Hematopoietic multipotent progenitor cell treated with erythropoietin and hydrocortisone succinate and interleukin-3 and kit ligand, for 8 days (in vitro differentiated cells): ENCODE data around the gene GTF2A1L.
"Not testable (repeated sequence)": the region's sequence is repeated elsewhere in the genome, so short reads cannot be mapped to it uniquely, and the experiment has no call there.

Experiments used
- DNase-seq: peaks from one replicate; pipeline ENCODE4 v3.0.0-alpha.2; 2015

GTF2A1L gene

DNA sequence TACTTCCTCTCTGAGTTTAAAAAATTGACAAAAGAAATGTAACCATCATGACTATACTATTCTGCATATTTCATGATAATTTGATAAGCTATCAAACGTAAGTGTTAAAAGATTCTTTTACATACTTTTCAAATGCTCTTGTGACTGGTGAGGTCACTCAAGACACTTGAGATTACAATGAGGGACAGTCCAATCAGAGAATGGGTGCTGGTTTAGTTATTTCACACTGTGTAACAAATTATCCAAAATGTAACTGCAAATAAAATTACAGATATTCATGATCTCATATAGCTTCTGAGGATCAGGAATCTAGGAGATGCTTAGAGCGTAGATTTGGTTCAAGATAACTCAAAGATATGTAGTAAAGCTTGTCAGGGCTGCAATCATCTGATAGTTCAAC lies 4.4 kb upstream of the GTF2A1L start:
- DNase-seq = no peak

GRCh38 chr2:48614581-48614980 lies 3.1 kb upstream of the GTF2A1L start:
- DNase-seq = not testable (repeated sequence)

DNA sequence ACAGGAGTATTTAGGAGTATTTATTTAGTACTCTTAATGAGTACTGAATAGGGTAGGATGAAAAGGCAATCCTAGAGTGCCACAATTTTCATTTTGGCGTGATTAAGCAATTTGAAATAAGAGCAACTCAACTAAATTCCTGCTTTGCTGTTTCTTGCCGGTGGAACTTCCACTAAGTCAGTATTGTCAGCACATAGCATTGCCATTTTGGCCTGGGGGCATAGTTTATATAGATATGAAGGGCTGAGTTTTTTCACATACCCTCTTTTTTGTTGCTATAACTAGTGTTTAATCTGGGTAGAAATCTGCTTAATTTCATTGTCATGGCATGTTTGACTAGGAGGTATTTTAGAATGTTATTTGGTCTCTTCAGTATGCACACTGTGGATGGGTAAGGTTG lies 1.9 kb downstream of the GTF2A1L start:
- DNase-seq = no peak

DNA sequence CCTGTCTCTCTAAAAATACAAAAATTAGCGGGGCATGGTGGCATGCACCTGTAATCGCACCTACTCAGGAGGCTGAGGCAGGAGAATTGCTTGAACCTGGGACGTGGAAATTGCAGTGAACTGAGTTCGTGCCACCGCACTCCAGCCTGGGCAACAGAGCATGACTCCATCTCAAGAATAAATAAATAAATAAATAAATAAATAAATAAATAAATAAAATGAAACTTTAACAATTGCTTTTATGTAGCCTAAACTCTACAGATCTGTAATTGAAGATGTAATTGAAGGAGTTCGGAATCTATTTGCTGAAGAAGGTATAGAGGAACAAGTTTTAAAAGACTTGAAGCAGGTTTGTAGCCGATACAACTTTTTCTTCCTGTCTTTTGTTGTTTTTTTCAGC lies 2.9 kb downstream of the GTF2A1L start:
- no peak for DNase-seq

- not testable (repeated sequence) for DNase-seq
These were observed 5.0 kb downstream of the GTF2A1L start for GRCh38 chr2:48622691-48623090.

DNA sequence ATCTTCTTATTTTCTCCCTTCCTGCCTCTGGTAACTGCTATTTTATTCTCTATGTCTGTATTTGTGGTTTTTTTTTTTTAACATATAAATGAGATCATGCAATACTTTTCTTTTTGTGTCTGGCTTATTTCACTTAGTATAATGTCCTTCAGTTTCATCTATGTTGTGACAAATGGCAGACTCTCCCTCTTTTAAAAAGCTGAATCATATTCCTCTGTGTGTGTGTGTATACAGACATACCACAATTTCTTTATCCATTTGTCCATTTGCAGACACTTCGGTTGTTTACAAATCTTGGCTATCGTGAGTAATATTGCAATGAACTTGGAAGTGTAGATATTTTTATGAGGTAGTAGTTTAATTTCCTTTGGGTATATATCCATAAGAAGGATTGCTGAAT lies 7.0 kb downstream of the GTF2A1L start:
- DNase-seq = no peak

DNA sequence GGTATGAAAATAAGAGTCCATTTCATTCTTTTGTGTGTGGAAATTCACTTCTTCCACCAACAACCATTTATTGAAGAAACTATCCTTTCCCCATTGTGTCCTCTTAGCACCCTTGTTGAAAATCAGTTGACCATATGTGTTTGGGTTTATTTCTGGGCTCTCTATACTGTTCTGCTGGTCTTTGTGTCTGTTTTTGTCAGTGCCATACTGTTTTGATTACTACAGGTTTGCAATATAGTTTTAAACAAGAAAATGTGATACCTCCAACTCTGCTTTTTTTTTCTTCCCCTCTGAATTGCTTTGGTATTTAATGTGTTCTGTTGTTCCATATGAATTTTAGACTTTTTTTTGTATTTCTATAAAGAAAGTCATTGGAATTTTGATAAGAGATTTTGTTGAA lies 8.4 kb downstream of the GTF2A1L start:
- no peak for DNase-seq

DNA sequence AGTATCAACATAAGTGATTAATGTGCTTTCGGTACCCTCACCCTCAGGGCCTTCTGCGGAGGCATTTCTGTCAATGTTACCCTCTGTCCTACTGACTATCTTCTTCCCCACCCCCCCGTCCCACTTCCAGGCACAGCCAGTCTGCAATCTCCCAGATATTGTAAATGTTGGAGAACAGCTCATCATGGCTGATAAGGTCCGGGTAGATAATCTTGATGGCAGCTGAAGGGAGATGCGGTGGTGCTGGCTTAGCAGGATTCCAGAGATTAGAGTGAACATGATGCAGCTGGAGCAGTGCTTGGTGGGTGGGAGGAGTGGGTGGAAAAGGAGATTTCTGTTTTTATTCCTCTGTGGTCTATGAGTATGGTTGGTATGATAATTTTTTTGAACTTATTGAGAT lies 15.5 kb downstream of the GTF2A1L start:
- no peak for DNase-seq

- no peak for DNase-seq
These were observed 18.1 kb downstream of the GTF2A1L start for GRCh38 chr2:48635786-48636185.

- no peak for DNase-seq
These were observed 20.6 kb downstream of the GTF2A1L start for GRCh38 chr2:48638261-48638660.

DNA sequence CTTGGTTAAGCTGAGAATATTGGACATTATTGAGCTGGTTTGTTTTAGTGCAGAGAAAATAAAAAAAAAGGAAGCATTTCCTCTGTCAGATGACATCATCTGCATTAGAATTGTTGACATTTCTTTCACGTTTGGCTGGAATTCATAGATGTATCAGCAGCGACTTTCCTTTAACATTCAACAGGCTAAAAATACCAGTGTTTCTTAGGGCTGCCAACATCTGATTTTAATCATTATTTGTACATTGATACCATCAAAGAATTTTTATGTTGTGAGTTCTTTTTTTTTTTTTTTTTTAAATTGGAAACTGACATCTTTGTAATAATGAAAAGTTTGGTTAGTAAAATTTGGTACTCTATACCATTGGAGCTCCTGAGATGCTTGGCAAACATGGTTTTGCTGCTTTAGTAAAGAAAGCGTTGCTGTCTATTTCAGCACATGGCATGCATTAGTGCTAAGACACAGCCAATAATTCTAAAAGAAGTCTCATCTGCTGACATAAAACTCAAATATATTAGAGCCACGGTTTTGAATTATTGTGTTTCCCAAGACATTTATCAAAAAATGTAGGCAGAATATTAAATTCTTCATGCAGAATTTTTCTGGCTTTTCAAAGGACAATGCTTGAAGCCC lies 33.6 kb downstream of the GTF2A1L start:
- no peak for DNase-seq

DNA sequence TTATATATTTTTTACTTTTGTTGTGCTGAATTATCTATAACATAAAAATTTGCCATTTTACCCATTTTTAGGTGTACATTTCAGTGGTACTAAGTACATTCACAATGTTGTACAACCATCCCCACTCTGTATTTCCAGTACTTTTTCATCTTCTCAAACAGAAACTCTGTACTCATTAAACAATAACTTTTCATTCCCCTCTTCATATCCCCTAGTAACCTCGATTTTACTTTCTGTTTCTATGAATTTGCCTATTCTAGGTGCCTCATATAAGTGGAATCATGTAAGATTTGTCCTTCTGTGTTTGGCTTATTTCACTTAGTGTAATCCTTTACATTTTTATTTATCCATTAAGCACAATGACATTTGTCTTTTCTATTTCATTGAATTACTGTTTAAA lies 51.3 kb downstream of the GTF2A1L start:
- DNase-seq = no peak

GRCh38 chr2:48673581-48673980 lies 55.9 kb downstream of the GTF2A1L start:
- DNase-seq = no peak

- no peak for DNase-seq
These were observed 57.3 kb downstream of the GTF2A1L start for GRCh38 chr2:48674933-48675332.

GRCh38 chr2:48677450-48677849 lies 59.8 kb downstream of the GTF2A1L start:
- DNase-seq = no peak

GRCh38 chr2:48685126-48685525 lies 67.5 kb downstream of the GTF2A1L start:
- no peak for DNase-seq

- no peak for DNase-seq
These were observed 74.5 kb downstream of the GTF2A1L start for GRCh38 chr2:48691935-48692691.

DNA sequence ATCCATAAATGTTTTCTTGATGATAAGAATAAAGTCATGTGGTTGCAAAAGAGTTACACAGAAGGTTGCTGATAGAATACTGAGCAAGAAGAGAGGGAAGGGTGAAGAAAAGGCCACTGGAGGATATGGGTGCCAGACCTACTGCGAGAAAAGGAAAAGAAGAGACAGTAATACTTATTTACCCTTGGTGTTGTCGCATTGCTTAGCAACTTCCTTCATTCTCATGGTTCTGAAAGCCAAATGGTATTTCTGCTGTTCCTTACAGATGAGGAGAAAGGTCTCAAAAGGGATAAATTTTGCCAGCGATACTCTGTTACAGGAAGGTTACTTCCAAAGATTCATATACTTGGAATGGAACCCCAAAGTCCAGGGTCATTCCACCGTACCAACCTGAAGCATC lies 75.4 kb downstream of the GTF2A1L start:
- no peak for DNase-seq

DNA sequence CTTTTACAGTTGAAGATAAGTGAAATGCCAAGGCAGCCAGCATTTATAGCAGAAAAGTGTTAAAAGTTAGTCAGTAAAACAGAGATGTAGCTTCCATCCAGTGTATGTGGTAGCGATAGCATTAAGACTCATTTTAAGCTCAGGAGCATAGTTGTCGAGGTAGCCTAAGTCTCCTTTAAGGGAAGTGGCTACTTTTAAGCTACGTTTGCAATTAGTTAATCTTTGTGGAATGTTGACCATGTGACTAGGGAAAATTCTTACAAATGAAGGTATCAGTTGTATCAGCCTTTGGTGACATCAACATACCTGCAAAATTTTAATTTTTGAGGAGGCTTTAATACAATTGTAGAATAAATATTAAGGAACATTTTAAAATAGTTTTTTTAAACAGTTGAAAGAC lies 76.0 kb downstream of the GTF2A1L start:
- no peak for DNase-seq

DNA sequence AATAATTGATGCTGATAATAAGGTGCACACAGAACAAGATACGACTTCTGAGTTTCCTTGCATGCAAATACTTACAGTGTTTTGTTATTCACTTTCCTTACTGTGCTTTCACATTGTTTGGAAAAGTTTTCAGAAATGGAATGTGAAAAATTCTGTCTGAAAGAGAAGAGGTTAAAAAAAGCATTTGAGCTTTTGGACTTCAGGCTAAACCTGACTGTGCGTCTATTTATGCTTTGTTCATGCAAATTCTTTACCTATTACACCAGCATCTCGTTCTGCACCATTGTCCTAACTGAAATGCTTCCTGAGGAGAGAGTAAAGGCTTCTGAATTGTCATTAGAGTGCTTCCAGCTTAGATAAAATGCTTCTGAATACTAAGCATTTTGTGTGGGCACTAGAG lies 76.5 kb downstream of the GTF2A1L start:
- no peak for DNase-seq

GRCh38 chr2:48695991-48696390 lies 78.3 kb downstream of the GTF2A1L start:
- no peak for DNase-seq

GRCh38 chr2:48696881-48697280 lies 79.2 kb downstream of the GTF2A1L start:
- DNase-seq = no peak

GRCh38 chr2:48699348-48699930 lies 81.8 kb downstream of the GTF2A1L start:
- no peak for DNase-seq

GRCh38 chr2:48703621-48704020 lies 86.0 kb downstream of the GTF2A1L start:
- DNase-seq = not testable (repeated sequence)
